ENCODE data around the gene AIG1. TPM values are rescaled to one million over a fixed set of nuclear protein-coding genes. Genes with fewer than 3 reads are reported as not detected.
A peak's percentile ranks its signal among the peaks of the same experiment; 100 is the strongest.
"Not testable (repeated sequence)": the region's sequence is repeated elsewhere in the genome, so short reads cannot be mapped to it uniquely, and the experiment has no call there.

Gene AIG1
- total RNA-seq, 1 donor from 2014 or later = 18.5 TPM

- no peak for DNase-seq
Measured at GRCh38 chr6:143335865-143336264, 275.2 kb downstream of the AIG1 start.

GRCh38 chr6:143336446-143337152 lies 275.9 kb downstream of the AIG1 start:
- no peak for DNase-seq

GRCh38 chr6:143337201-143337949 lies 276.7 kb downstream of the AIG1 start:
- peak; percentile 57 for DNase-seq

- DNase-seq = no peak
Measured at GRCh38 chr6:143339223-143339622, 278.5 kb downstream of the AIG1 start.

- DNase-seq = not testable (repeated sequence)
Measured at GRCh38 chr6:143345477-143345876, 284.8 kb downstream of the AIG1 start.

- DNase-seq = no peak
Measured at GRCh38 chr6:143346004-143346403, 285.3 kb downstream of the AIG1 start.

GRCh38 chr6:143348531-143348930 lies 287.8 kb downstream of the AIG1 start:
- no peak for DNase-seq

GRCh38 chr6:143349530-143349929 lies 288.8 kb downstream of the AIG1 start:
- DNase-seq = no peak

GRCh38 chr6:143356101-143356880 lies 295.6 kb downstream of the AIG1 start:
- DNase-seq = no peak

GRCh38 chr6:143357152-143357551 lies 296.5 kb downstream of the AIG1 start:
- no peak for DNase-seq

- DNase-seq = no peak
Measured at GRCh38 chr6:143357561-143358255, 297.0 kb downstream of the AIG1 start.

GRCh38 chr6:143361536-143362191 lies 301.0 kb downstream of the AIG1 start:
- no peak for DNase-seq

- no peak for DNase-seq
Measured at GRCh38 chr6:143362192-143362558, 301.5 kb downstream of the AIG1 start.

- no peak for DNase-seq
Measured at GRCh38 chr6:143363299-143363698, 302.6 kb downstream of the AIG1 start.

- DNase-seq = no peak
Measured at GRCh38 chr6:143368426-143368825, 307.7 kb downstream of the AIG1 start.

- no peak for DNase-seq
Measured at GRCh38 chr6:143369971-143370370, 309.3 kb downstream of the AIG1 start.

GRCh38 chr6:143370812-143371370 lies 310.2 kb downstream of the AIG1 start:
- no peak for DNase-seq

- no peak for DNase-seq
Measured at GRCh38 chr6:143372199-143372882, 311.7 kb downstream of the AIG1 start.

- DNase-seq = no peak
Measured at GRCh38 chr6:143374014-143374413, 313.3 kb downstream of the AIG1 start.

GRCh38 chr6:143375022-143375585 lies 314.4 kb downstream of the AIG1 start:
- DNase-seq = no peak

GRCh38 chr6:143376375-143376774 lies 315.7 kb downstream of the AIG1 start:
- no peak for DNase-seq
